ENCODE data around the gene PRELID1.
"Not testable (repeated sequence)": the region's sequence is repeated elsewhere in the genome, so short reads cannot be mapped to it uniquely, and the experiment has no call there.

The PRELID1 gene

DNA sequence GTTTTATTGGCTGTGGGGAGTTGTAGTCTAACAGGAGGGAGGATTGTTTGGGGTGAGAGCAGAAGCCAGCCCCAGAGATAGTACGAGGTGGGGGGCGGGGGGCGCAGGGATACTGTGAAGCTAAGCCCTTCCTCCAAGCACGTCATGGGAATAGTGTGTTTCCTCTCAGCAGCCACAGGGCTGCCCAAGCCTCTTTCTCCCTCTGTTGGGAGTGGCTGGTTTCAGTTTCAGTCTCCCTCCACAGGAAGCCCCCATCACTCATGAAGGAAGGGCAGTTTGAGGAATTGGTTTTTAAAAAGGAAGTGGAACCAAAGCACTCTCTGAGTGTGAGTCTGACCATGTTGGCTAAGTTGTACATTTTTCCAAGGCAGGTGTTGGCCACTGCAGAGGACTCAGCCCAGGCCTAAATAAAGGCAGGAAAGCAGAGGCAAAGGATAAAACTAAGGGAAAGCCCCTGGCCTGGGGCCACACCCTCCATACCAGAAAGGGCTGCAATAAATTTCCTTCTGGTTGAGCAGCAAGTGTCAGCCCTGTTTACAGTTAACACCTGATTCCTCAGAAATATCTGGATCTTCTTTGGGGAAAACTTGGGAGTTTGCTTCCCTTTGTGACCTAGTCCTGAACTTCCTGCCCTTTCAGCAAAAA, 3.2 kb upstream of the PRELID1 start:
- DNase-seq (ENCODE audit: low spot score) = peak; percentile 55

DNA sequence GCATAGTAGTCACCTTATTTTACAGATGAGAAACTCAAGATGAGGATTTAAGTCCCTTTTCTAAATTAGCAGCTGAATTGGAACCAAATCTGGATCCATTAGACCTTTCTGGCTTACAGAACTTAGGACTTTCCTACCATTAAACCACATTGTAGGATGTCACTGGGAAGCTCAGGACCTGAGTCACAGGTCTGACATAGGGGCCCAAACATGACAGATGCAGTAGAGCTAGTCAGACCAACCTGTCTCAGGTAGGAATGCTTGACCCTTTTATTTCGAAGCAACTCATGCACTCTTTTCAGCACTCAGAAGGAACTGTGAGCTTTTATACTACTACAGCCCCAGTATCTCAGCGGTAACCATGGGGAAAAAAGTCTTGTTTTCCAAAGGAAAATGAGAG, 2.6 kb upstream of the PRELID1 start:
- no peak for DNase-seq (ENCODE audit: low spot score)

DNA sequence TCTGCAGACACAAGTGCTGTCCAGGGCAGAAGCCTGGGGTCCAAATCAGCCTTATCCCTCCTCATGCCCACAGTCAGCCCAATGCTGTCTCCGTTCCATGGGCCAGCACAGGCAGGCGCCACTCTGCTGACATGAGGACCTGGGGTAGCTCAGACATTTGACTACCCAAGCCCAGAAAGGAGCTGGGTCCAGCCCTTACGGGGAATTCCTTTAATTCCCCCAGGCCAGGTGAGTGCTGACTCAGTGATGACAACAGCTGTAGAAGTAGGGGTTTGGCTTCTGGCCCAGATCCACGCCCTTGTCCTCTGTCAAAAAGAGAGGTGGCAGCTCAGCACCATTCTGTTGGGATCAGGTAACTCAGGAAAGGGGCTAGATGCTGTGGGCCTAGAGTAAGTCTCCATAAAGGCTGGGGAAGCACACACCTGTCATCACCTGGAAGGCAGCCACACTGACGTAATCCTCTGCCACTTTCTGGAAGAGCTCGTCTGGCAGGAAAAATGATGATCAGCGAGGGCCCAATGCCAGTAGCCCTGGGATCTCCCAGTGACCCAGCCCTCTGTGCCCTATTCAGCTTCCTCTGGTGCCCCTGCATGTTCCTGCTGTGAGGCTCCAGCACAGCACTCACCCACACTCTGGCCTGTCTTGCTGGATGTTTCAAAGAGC, 2.0 kb upstream of the PRELID1 start:
- DNase-seq (ENCODE audit: low spot score) = no peak

DNA sequence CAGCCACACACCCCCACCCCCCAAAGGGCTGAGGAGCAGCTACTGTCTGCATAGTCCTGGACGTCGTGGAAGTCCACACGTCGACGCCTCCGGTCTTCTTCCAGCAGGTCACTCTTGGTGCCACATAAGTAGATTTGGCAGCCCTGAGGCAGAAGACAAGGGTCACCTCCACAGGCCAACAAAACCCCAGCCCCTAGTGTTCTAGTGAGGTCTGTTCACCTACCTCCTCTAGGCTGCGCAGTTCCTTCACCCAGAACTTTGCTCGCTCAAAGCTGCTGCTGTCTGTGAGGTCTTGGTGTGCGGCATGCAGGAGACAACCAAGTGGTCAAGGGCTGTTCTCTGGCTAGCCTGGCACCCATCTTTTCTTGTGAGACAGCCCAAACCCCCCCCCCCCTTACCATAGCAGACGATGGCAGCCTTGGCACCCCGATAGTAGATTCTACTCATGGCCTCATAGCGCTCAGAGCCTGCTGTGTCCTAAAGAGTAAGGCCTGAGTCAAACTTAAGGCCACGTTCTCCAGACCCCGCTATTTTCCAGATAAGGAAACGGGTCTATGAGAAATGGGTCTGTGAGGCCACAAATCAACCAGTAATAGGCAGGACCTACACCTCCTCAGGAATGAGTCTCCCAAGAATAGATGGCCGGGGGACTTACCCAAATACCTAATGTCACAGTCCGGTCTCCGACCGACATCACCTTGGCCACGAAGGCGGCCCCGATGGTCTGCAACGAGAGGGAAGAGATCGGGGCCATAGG, 1.1 kb upstream of the PRELID1 start:
- peak; percentile 55 for DNase-seq (ENCODE audit: low spot score)

DNA sequence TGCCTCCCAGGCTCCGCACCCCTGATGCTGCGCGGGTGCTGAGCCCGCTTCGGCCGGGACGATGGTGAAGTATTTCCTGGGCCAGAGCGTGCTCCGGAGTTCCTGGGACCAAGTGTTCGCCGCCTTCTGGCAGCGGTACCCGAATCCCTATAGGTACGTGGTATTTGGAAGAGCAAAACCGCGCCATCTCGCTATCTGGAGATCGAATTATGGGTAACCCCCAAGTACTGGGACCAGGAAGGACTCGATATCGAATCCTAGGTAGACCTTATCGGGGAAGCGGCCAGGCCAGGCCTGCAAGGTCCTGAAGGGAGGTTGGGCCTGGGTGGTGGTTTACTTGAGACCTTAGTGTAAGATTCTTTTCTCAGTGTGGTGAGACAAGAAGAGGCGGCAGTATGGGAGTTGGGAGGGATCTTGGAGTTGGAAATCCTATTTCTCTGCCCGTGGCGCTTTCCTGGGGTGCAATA, 359 bp downstream of the PRELID1 start:
- DNase-seq (ENCODE audit: low spot score) = no peak

DNA sequence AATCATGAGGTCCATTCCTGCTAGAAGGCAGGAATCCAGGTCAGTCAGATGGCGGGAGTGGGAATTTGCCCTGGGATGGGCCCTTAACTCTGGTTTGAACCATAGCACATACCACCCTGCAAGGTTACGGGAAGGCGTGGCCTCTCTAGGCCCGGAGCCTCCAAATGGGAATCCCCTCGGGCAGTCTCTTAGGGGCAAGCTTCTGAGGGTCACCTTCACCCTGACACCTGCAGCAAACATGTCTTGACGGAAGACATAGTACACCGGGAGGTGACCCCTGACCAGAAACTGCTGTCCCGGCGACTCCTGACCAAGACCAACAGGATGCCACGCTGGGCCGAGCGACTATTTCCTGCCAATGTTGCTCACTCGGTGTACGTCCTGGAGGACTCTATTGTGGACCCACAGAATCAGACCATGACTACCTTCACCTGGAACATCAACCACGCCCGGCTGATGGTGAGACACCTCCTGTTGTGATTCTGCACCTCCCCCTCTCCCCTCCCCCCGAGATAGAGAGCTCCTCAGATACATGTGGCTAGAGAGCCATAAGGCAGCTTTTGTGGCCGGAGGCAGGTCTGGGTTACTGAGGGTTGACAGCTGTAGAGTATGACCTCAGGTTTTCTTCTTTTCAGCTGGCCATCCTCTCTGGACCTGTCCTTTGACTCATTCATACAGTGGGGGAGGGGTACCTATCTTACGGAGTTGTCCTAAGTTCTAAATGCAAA, 957 bp downstream of the PRELID1 start:
- DNase-seq (ENCODE audit: low spot score) = peak; percentile 72

DNA sequence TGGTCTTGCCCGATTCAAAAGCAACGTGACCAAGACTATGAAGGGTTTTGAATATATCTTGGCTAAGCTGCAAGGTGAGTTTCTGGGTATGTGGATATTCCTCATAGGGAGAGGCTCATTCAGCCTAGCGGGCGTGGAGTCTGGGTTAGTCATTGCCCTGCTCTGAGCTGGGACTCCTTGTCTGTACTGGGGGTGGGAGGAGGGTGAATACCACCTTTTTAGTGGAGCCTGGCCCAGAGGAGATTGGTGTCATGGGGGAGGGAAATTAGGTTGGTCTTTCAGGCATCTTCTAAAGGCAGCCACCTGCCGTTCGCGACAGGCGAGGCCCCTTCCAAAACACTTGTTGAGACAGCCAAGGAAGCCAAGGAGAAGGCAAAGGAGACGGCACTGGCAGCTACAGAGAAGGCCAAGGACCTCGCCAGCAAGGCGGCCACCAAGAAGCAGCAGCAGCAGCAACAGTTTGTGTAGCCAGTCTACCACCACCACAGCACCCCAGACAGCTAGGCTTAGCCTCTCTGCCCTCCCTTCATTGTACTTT, 2.6 kb downstream of the PRELID1 start:
- DNase-seq (ENCODE audit: low spot score) = not testable (repeated sequence)

DNA sequence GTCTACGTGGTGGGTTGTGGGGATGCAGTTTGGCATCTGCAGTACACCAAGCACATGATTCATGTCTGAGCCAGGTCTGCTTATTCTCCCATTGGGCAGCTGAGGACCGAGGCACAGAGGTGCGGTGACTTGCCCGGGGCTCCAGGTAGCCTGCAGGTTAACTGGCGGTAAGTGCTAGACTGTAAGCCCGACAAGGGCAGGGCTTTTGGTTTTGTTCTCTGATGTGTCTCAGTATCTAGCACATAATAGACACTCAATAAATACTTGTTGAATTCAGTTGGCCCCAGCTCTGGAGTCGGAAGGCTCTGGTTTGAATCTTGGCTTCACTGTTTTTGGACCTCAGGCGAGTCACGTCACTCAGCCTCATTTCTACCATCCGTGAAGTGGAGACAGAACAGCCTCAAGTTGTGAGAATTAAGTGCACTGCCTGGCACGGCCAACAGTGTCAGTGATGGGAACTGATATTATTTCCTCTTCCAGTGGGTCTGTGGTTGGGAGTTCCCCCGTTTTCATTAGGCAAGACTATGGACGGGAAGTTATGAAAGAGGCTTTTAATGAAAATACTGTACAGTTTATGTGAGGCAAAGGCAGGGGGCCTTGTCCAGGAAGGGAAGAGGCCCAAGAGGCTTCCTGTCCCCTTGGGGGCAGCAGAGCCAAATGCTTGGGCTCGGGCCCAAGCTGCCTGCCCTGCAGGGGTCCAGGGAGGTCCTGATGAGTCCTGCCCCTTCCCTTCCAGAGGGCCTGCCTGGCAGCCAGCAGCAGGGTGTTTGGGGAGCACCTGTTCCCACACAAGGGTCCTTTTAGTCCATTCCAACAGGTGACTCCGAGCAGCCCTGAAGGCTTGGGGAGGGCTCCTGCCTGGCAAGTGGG, 3.3 kb downstream of the PRELID1 start:
- no peak for DNase-seq (ENCODE audit: low spot score)

DNA sequence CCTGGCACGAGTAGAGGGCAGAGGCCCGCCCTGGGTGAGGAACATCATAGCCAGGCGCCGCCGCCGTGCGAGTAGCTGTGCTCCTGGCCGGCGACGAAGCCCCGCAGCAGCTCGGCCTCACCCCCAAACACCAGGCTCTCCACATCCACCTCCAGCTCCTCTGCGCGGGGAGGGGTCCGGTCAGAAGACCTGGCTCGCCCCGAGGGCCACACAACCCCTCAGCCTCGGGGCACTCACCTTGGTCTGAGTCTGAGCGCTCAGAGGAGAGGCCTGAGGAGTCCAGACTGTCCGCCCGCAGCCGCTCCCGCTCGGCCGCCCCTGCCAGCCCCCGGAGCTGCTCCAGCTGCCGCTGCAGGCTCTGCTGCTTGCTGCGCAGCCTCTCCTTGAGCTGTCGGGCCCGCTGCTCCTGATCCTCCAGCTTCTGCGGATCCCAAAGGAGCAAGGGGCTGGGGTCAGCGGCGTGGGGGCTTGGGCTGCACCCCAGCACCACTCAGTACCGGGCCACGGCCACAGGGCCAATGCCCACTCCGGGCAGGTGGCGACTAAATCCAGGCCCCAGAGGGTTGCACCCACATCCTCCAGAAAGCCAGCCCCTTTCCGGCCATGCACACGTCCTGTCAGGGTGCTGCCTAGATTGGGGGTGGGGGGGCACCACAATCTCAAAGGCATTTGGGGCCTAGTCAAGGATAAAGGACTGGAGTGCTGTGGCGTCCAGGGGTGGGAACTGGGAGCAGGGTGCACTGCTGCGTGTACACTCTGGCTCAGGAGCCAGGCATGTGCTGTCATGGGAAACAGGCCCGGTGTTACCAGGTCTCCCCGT, 4.2 kb downstream of the PRELID1 start:
- no peak for DNase-seq (ENCODE audit: low spot score)

DNA sequence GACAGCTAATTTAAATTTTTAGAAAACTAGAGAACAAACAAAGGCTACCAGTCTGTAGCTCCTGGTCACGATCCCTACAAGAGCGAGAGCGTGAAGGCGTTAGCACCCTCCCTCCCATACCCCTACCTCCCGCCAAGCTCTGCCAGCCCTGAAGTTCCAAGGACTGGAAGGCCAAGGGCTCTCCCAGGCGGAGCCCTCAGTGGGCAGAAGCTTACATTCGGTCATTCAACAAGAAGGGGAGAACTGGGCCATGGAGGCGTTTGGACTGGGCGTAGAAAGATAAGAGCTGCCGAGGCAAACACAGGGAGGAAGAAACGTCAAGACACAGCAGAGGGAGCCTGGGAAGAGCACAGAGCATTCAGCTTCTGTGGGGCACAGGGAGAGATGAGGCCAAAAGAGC, 5.1 kb downstream of the PRELID1 start:
- DNase-seq (ENCODE audit: low spot score) = no peak

DNA sequence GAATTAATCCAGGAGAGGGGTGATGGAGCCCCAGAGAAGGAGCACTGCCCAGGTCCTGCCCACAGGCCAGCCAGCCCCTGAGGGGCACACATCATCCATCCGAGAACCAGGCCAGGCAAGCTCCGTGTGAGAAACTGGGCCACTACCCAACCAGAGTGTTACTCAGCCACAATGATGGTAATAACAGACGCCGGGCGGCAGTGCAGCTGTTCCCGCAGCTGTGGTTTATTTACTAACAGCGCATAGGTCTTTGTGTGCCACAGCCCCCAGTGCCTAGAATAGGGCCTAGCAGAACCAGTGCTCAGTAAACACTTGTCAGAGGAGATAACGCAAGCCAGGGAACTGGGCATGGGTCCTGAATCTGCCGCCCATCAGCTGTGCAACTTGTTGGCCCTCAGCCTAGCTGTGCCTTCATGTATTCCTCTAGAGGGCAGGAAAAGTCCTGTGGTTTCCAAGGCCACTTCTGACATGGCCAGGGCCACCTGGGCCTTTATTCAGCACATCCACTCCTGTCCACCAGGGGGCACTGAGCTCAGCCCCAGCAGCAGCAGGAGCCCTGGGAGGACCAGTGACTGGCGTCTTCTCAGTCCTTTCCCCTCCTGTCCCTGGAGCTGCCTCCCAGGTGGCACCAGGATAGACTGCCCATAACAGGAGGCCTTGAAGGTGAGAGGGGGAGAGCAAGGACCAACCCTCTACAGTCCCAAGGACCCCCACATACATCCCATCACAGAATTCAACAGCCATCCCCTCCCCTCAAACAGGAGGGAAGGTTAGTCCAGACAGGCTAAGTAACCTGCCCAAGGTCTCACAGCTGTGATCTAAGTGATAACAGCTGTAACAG, 6.0 kb downstream of the PRELID1 start:
- peak; percentile 77 for DNase-seq (ENCODE audit: low spot score)

DNA sequence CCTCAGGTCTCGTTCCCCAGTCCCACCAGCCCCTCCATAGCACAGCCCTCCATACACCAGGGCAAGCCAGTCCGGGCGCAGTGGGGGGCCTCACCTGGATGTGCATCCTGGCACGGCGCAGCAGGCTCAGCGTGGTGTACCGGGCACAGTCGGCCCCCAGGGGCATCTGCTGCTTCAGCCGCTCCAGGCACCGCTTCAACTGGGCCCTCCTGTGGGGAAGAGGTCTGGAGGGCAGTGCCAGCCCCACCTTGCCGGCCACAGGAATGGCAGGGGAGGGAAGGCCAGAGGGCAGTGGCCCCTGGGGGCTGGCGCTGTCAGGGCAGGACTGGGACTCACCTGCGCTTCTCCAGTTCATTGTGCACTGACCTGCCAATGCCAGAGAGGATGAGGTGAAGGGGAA, 6.7 kb downstream of the PRELID1 start:
- no peak for DNase-seq (ENCODE audit: low spot score)

DNA sequence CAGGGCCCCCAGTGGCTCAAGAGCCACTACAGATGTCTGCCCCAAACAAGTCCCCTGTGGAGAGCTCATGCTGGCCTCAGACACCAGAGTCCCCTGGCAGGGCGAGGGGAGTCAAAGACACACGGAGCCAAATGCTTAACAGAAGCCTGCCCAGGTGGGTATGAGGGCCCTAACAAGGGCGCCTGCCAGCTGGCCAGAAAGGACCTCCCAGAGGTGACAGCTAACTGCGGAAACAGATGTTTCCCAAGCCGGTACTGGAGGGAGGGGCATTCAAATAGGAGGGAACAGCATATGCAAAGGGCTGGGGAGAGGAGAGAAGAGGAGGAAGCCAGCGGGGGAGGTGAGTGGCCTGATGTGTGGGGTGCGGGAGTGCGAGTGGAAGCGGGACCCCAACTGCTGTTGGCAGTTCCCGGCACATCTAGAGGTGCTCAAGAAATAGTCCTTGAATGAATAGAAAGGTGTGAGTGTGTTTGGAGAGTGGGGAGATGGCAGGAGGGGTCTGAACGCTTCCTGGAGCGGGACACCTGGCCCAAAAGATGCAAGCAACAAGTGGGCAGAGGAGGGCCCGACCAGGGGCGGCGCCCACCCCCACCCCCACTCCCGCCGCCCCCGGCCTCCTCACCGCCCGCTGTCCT, 7.3 kb downstream of the PRELID1 start:
- peak; percentile 47 for DNase-seq (ENCODE audit: low spot score)

DNA sequence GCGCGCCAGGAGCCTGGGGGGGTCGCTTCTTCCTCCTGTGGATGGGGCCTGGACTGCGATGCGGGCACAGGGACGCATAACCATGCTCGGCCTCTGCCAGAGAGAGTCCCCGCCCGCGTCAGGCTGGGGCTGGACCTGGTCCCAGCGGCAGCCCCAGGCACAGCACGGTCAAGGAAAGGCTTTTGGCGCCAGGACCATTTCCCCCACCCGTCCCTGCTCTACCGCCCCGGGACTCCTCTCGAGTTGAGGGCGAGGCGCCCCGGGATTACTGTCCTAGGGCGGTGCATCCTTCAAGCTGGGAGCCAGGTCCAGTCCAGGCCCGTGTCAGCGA, 7.8 kb downstream of the PRELID1 start:
- DNase-seq (ENCODE audit: low spot score) = peak; percentile 58

DNA sequence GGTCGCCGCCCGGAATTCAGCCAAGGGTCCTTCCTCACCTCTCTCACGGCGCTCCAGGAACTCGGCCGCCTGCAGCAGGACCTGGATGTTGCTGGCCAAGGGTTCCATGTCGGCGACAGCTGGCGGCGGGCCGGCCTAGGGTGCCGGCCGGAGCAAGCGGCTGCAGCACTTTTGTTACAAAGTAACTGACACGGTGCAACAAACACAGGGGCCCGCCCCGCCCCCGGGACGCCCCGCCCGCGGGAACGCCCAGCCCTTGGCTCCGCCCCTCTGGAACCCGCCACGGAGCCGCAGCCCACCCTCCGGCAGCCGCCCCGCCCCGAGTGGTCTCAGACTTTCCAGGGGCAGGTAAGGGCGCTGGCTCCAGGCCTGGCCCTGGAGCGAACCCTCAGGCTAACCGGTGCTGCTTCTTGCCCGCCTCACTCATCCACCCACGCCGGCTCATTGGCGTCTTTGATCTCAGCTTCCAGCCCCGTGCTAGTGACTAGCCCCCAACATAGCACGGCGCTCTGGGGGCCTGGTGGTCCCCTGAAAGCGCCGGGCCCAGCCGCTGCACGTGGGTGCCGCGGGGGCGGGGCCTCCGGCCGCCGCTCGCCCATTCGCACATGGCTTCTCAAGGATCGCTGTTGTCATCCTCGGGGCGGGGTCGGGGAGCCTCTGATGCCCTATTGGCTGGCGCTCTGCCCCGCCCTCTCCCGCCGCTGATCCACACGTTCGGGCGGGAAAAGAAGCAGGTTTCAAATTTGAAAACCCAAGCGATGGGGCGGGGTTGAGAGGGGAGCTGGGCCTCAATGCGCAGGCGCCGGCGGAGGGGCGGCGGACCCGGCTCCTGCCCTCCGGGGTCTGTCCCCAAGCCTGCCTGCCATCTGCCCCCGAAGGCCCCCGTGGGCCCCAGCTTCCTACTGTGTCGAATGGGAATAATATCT, 8.4 kb downstream of the PRELID1 start, which contains the start of gene MXD3:
TSS of gene MXD3 (minus strand) at position 176 of the 926 bp plus-strand sequence. CDS start at position 108, 68 bp downstream.
- peak; percentile 99 for DNase-seq (ENCODE audit: low spot score)

DNA sequence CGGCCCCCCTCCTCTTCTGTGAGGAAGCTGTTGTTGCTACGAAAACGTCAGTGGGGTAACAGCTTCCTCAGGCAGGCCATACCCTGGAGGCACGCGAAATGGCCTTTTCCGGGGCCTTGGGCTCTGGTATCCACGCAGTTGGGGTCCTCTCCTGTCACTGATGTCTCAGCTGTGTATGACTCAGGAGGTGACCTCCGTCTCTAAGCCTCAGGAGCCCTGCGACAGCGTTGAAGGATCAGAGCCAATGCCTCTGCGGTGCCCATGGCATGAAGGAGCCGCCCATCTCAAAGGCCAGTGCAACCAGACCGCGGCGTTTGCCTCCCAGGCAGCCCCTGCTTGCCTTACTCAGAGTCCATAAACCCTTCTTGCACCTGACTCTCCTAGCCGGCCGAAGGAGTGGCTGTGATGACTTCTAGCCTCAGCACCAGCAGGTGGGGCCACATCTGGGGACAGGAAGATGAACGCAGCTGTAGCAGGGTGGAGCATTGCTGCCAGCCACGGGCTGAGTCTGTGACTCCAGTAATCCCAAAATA, 9.1 kb downstream of the PRELID1 start:
- peak; percentile 72 for DNase-seq (ENCODE audit: low spot score)

DNA sequence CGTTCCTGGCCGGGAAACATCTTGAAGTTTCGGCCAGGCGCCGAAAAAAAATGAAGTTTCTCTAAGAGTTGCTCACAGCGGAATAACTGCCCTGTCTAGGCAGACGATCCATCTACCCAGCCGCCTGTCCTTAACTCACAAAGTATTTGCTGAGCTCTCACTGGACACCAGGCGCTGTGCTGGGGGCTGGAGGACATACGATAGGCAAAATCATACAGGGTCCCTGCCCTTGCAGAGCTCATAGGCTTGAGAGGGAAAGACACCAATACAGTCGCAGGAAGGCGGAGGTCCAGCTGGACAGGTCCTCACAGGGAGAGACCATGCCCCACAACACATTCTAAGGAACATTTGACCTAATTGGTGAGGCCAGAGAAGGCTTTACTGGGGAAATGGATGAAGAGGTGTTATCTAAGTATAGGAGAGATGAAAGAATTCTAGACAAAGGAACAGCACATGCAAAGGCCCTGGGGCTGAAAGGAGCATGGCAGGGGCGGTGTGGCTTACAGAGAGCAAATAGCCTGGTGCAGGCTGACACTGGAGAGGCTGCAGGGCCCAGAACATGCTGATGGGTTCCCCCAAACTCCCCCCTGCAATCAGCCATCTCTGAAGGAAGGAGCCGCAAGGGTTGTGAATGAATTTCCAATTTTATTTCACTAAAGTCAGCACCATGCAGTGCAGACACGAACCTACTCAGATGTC, 10.1 kb downstream of the PRELID1 start:
- DNase-seq (ENCODE audit: low spot score) = no peak
